OCI-LY7 (cell line): ENCODE measurements around the gene LAMP5.

Experiments
- CTCF ChIP-seq: fragments of 200-600 bp; sonication (generic); conservative IDR thresholded peaks from 2 replicates; pipeline ENCODE4 v1.5.1; 2014; ENCODE audit warnings: mild to moderate bottlenecking, antibody characterized with exemption, low read length, moderate library complexity, mixed read lengths
- EZH2phosphoT487 ChIP-seq: fragments of 200-600 bp; sonication (generic); IDR thresholded peaks from 2 replicates; pipeline ENCODE4 v1.6.1; 2018; ENCODE audit warnings: low read depth, borderline replicate concordance, mild to moderate bottlenecking, mixed run types, antibody characterized with exemption, low read length, moderate library complexity, mixed read lengths

DNA sequence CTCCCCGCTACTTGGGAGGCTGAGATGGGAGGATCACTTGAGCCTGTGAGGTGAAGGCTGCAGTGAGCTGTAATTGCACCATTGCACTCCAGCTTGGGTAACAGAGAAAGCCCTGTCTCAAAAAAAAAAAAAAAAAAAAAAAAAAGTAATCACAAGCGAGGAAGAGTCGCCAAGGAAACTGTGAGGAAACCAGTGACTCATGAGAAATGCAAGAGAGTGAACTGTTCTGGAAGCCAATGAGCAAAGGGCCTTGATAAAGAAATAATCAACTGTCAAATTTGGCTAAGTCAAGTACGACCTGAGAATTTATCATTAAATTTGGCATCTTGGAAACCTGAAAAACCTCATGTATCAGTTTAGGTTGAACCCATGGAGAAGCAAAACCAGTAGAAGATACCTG, 16.1 kb upstream of the LAMP5 start:
- TF ChIP-seq CTCF (no peak), EZH2phosphoT487 (no peak)
